ENCODE results near the gene CA11.
"Not testable (repeated sequence)": the region's sequence is repeated elsewhere in the genome, so short reads cannot be mapped to it uniquely, and the experiment has no call there.

Gene CA11

DNA sequence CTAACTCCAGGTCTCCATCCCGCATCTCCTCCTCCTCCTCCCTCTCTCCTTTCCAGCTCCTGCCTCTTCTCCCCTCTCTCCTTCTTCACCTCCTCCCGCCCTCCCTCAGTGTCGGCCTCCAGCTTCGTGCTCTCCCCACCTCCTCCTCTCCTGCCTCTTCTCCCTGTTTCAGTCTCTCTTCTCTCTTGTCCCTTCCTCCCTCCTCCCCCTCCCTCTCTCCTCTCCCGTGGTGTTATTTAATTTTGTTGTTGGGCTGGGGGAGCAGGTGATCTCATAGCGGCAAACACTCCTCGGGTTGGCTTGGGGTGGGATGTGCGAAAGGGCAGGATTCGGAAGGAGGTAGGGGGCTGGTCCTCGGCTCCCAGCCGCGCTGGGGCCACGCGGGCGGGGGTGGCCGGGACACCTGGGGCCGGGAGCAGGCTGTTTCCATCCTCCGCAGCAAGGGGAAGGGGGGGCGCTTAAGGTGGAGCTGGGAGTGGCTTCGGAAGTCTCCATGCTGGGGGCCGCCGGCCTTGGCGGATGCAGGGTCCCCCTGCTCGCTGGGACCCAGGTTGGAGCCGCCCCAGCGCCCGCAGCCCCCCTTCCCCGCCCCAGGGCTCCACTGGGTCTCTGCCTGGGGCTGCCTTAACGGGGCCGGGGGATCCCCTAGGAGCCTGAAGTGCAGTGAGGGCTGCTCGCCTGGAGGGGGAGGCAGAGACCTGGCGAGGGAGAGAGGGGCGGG is at the start of gene CA11:
Gene CA11, minus strand, starts transcription at position 187 of the 721 bp plus-strand sequence. CDS start 555 bp downstream, outside the sequence.
- DNase-seq (ENCODE audit: low read depth): peak; percentile 88

DNA sequence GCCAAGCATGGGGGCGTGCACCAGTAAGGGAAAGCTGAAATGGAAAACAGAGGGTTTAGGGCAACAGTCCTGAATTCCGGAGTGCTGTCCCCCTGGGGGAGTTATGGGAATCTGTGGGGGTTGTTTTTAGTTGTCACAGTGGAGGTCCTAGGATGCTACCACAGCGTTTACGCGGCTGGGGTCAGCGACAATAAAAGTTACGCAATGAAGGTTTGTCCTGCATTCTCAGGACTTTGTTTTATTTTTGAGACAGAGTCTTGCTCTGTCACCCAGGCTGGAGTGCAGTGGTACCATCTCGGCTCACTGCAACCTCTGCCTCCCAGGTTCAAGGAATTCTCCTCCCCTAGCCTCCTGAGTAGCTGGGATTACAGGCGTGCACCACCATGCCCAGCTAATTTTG is 47.6 kb upstream of the CA11 start:
- not testable (repeated sequence) for DNase-seq (ENCODE audit: low read depth)

DNA sequence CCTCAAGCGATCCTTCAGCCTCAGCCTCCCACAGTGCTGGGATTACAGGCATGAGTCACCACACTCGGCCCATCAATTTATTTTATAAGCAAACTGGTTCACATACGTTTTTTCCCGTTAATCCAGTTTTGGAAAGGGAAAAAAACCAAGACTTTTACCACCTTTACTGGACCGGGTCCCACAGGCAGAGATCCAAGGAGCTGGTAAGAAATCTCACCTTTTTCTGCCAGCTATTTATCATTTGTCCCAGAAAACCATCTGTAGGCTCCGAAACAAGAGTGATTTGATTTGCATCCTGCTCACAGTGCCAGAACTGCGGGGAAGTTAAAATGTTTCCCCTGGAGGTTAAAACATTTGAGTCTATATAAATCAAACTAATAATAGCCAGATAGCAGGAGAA is 43.5 kb upstream of the CA11 start:
- DNase-seq (ENCODE audit: low read depth): no peak

DNA sequence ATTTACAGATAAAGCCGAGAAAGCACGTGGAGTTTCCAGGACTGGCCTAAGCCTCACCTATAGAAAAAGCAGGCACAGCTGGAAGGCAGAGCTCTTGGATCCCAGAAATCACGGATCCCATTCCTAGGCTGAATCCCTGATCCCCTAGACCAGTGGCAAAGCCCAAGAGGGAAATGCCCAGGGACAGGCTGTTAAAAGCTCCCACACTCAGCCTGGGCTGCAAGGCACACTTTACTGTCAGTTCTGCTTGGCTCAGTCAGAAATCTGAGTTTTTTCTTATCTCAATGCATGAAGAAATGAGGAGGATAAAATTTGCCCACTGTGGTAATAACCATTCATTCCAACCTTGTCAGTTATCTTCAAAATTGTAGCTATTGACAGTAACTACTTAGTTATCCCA is 41.8 kb upstream of the CA11 start:
- DNase-seq (ENCODE audit: low read depth): no peak

DNA sequence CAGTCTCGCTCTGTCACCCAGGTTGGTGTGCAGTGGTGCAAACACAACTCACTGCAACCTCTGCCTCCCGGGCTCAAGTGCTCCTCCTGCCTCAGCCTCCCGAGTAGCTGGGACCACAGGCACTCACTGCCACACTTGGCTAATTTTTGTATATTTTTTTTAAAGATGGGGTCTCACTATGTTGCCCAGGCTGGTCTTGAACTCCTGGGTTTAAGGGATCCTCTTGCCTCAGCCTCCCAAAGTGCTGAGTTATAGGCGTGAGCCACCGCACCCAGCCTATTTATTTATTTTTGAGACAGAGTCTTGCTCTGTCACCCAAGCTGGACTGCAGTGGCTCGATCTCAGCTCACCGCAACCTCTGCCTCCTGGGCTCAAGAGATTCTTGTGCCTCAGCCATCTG is 40.6 kb upstream of the CA11 start:
- DNase-seq (ENCODE audit: low read depth): not testable (repeated sequence)

DNA sequence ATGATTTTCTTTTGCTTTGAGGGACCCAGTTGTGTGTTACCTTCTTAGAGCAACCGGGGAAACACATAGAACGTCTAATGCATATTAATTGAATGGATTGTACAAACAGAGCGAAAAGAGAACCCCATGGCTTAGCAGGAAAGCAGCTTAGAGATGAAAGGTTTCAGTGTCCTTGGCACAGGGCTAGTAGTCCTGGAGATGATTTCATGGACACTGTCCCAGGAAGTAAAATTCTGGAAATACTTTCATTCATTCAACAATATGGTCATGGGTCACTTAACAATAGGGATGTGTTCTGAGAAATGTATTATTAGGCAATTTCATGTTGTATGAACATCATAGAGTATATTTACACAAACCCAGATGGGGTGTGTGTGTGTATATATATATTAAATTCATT is 40.1 kb upstream of the CA11 start:
- DNase-seq (ENCODE audit: low read depth): no peak

DNA sequence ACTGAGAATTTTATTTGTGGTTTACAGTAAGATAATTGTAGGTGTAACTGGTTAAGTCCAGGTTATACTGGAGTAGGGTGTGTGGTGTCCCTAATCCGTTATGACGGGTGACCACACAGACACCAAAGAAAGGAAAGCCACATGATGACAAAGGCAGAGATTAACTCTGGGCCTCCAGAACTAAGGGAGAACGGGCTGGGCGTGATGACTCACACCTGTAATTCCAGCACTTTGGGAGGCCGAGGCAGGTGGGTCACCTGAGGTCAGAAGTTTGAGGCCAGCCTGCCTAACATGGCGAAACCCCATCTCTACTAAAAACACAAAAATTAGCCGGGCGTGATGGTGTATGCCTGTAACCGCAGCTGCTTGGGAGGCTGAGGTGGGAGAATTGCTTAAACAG is 39.6 kb upstream of the CA11 start:
- DNase-seq (ENCODE audit: low read depth): no peak

DNA sequence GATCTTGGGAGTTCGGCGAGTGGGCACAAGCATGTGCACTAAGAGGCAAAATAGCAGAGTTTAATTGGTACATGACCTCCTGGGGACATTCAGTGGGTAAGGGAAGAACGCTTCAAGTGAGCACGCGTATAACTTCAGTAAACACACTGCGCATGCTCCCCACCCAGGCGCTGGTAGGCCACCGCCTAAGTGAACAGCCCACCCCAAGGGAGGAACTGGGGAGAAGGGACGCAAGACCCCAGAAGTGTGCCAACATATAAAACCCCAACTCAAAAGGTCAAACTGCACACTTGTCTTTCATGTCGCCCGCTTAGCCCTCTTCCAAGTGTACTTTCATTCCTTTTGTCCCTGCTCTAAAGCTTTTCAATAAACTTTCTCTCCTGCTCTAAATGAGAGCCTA is 37.4 kb upstream of the CA11 start:
- no peak for DNase-seq (ENCODE audit: low read depth)

DNA sequence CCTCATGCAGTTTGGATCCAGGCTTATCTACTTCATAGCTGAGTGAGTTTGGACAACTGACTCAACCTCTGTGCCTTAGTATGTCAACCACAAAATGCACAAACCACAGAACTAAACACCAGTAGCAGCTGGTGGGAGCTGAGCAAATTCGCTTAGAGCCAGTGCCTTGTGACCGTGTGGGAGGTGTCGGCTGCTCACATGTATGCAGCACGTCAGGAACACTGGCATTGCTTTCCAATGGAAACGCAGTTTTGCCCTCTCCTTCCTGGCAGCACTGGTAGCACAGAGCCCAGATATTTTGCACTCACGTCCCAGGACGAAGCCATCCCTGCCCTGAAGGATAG is 35.1 kb upstream of the CA11 start:
- DNase-seq (ENCODE audit: low read depth): no peak

DNA sequence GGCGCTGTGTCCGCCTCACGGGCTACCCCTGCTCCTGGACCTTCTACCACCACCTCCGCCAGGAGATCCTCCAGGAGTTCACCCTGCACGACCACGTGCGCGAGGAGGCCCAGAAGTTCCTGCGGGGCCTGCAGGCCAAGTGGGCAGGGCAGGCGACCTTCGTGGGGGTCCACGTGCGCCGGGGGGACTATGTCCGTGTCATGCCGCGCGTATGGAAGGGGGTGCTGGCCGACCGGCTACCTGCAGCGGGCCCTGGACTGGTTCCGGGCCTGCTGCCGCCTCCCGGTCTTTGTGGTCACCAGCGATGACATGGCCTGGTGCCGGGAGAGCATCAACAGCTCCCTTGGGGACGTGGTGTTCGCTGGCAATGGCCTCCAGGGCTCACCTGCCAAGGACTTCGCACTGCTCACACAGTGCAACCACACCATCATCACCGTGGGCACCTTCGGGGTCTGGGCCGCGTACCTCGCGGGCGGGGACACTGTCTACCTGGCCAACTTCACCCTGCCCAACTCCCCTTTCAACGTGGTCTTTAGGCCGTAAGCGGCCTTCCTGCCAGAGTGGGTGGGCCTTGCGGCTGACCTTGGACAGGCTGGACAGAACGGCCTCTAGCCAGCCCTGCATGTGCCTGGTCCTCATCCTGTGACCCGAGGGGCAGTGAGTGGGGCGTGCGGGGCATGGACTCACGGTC is 34.6 kb upstream of the CA11 start:
- no peak for DNase-seq (ENCODE audit: low read depth)

DNA sequence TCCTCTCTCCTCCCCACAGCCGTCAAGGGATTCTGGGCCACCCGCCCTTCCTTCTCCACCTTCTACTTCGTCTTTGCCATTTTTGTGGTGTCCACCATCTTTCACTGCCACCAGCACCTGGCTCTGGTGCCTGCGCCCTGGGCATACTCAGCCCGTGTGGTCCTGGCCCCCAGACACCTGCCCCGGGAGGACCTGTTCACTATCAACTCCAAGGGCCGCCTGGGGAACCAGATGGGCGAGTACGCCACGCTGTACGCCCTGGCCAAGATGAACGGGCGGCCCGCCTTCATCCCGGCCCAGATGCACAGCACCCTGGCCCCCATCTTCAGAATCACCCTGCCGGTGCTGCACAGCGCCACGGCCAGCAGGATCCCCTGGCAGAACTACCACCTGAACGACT is 34.0 kb upstream of the CA11 start:
- not testable (repeated sequence) for DNase-seq (ENCODE audit: low read depth)

DNA sequence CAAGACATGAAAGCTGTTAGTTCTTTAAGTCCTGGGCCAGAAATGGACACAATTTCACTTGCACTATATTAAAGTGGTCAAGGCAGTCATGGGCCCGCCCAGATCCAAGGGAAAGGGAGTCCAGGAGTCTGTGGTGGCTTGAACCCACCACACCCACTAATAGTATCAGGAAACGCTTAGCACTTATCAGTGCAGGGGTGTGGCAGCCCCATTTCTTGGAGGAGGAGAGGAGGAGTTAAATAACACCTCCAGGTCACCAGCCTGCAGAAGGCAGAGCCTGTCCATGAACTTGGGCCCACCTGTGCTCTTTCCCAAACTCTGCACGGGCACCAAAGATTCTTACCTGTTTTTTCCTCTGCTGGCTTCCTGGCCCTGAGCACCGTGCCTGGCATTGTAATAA is 32.2 kb upstream of the CA11 start:
- no peak for DNase-seq (ENCODE audit: low read depth)

DNA sequence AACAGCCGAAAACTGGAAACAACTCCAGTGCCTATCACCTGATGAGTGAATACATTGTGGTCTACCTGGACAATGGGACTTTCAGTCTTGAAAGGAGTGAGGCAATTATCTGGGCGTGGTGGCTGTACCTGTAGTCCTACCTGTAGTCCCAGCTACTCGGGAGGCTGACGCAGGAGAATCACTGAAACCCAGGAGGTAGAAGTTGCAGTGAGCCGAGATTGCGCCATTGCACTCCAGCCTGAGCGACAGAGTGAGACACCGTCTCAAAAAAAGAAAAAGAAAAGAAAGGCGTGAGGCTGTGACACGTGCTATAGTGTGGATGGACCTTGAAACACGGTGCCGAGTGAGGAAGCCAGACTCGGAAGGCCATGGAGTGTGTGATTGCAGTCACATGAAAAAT is 30.9 kb upstream of the CA11 start:
- DNase-seq (ENCODE audit: low read depth): no peak

DNA sequence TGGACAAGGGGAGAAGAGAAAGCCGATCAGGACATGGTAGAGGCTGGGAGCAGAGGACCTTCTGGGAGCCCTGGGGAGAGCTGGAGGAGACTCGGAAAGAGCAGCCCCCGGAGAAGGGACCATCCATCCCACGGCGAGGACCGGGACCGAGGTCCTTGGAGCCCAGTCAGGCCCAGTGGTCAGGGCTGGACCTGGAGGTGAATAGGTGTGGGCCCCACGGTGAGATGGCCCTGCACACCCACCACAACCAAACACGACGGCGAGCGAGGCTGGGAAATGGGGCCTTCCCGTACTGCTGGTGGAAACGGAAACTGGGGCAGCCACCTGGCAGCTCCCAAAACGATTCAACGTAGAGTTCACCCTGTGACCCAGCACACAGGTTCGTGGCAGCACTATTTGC is 30.5 kb upstream of the CA11 start:
- no peak for DNase-seq (ENCODE audit: low read depth)

DNA sequence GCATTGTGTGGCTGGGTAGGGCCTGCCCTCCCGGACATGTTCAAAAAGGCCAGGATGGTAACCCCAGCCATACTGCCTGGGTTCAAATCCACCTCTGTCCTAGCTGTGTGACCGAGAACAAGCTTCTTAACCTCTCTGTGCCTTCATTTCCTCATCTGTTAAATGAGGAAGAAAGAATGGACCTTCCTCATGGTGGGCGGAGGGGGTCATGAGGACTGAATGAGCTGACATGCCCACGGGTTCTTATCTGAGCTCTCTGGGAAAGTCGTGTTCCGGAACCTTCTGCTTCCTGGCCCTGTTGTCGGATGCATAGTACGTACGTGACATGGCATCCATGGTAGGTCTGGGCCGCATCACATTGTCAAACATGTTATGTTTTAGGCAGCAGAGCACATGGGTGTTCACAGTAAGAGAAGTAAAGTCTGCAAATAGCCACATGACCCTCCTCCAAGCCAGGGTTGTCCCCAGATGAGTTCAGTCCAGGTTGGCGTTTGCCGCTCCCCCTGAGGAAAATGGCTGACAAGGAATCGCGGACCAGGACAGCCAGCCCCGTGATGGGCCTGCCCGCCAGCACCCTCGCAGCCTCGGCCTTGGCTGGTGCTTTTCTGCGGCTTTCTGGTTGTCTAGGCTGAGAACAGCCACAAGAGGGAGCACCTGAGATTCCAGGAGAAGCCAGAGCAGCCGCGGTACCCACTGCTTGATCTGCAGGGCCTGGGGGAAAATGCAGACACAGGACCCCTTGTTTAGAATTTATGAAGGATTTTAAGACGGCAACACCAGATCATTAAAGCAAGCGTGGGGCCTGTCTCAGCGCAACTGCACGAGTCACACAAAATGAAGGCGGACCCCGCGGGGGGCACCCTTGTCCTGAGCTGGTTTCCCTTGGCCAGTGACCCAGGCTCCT is 29.2 kb upstream of the CA11 start:
- peak; percentile 57 for DNase-seq (ENCODE audit: low read depth)

DNA sequence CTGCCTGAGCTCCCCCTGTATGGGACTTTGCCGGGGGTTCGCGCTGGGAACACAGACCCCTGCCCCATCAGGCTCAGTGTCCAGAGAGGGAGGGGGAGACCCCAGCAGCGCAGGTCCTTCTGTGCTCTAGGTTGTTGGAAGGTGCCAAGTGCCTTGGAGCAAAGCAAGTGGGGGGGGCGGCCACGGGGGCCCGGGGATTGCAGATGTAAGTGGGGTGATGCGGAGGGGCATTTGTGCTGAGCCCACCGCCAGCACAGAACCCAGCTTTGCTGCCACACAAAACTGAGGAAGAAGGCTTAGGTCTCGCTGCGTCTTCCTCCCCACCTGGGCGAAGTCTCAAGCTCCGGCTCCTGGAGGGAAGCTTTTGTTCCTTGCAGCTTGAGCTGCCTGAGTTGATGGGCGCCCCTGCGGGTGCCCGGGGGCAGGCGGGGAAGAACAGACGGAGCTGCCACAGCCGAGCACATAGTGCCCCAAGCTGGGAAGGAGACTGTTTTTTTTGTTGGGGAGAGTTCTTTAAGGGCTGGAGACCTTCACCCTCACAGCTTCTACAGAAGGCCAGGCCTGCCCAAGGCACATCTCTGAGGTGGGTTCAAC is 28.3 kb upstream of the CA11 start:
- DNase-seq (ENCODE audit: low read depth): no peak

DNA sequence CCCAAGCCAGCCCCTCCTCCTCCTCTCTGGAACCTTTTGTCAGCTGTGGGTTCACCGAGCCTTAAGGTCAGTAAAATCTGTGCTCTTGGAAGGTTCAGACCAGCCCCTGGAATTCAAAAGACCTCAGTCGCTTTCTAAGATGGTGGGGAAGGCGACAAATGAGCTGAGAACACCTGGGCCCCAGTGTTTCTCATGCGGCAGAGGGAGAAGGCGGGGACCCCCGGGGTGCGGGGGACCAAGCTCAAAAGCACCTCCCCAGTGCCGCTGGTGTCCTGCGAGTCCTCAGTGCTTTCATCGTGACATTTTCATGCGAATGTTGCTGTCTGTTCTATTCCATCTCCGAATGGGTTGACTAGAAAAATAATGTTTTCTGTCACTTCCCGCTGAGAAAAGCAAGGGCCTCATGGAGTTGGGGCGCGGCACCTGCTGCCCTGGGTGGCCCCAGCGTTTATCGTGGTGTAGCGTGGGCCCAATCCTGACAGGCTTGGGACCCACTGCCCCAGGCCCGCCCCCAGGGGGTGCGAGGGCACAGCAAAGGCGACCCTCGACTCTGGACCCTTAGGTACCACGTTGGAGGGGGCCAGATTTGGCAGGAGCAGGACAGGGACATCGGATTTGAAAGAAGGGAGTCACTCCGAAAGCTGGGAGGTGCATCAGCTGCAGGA is 27.6 kb upstream of the CA11 start:
- no peak for DNase-seq (ENCODE audit: low read depth)

DNA sequence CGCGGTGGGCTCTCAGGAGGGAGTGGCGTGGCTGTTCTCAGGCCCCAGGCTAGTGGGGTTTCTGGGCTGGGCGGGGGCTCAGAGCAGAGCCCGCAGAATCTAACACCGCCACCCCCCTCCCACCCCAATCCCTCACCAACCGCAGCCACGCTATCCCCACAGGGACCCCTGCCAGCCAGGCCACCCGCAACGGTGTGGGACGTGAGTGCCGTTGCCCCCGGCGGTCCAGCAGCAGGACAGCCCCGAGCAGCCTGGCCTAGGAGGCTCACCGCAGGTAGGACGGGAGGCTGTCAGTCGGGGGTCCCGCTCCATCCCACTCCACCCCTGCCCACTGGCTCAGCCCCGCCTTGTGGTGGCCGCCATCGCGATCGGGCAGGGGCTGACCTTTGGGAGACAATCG is 27.0 kb upstream of the CA11 start, which contains the start of gene NTN5:
Gene NTN5, minus strand, starts transcription at position 24 of the 400 bp plus-strand sequence. CDS start 2,031 bp downstream, outside the sequence.
- no peak for DNase-seq (ENCODE audit: low read depth)

DNA sequence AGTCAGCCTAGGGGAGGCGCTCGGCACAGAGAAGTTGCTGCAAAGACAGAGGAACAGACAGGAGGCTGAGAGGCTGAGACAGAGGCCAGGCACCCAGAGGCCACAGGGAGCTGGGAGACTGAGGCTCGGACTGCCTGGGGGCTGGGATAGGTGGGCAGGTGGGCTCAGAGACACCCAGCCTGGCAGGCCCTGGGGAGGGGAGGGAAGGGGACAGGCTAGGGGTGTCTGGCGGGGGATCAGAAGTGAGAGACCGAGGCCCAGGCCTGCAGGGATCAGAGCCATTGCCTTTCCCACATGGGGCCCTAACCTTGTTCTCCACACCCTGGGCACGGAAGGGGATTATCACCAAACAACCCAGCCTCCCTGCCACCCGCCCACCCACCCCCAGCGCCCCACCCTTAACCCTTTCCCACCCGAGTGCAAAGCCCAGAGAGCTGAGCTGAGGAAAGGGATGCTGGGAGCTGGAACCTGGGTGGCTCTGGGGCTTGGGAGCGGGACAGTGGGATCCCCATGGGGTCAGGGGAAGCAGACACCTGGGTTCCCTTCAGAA is 25.5 kb upstream of the CA11 start:
- no peak for DNase-seq (ENCODE audit: low read depth)

DNA sequence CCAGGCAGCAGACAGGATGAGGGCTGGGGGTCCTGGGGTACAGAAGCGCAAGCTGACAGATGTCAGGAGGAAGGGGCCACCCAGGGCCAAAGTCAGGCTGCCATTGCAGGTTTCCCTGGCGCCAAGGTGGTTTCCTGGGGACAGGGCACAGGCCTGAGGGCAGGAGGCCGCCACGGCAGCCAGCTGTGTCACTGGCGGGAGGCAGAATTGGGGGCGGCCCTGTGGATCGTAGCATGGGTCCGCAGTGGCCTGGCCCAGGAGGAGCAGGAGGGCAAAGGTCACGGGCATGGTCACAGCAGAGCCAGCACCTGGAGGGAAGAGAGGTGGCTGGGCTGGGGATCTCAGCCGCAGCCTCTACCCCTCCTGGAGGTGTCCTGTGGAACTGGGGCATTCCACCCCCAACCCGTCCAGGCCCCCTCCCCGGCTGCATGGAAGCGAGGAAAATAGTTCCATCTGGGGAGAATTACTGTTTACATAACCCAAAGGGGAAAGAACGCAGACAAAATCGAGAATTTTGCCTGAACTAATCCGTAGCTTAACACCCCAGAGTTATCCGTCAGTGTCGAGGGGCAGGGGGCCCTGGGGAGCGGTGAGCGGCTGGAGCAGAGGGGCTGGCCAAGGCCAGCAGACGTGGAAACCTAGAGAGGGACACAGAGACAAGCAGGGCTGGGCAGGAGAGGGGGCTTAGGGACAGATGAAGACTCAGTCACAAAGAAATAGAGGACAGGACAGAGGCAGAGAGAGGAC is 24.9 kb upstream of the CA11 start:
- DNase-seq (ENCODE audit: low read depth): no peak

Measured in activated T-helper 1 cell treated with Interleukin-2 at 50 U/mL for 16 hours (primary cell).